ENCODE measurements around the gene OR6B1. TPM values are rescaled to one million over a fixed set of nuclear protein-coding genes. Genes with fewer than 3 reads are reported as not detected.

OR6B1 gene
- total and polyA plus RNA-seq, 2 of the 8 experiments (the other 6 are each of a cell fraction or from before 2014, with no cell fraction given), result not detected

GRCh38 chr7:144023171-144023827, 23.2 kb downstream of the OR6B1 start:
- ChIA-PET POLR2A (ENCODE audit: partially characterized antibody) (no interaction called here), CTCF (ENCODE audit: partially characterized antibody) (interaction anchor here (1.1 to 1.4 kb wide), 3 partner anchors 14 to 287 kb away, joined by 3 read pairs; no protein-coding TSS in a partner anchor)
- H3K27ac ChIP-seq (ENCODE audit: low read depth, low read length), result no peak overlapping the region
- no peak overlapping the region for H2BK5ac ChIP-seq (ENCODE audit: low read depth, low read length)
- H3K4ac ChIP-seq (replicated peaks; ENCODE audit: insufficient read length, low read depth, low read length), result no peak overlapping the region
- H2AFZ ChIP-seq (ENCODE audit: low read length), result no peak overlapping the region
- H2BK12ac ChIP-seq (ENCODE audit: low read depth, low read length), result no peak overlapping the region
- H2BK20ac ChIP-seq (ENCODE audit: low read length), result no peak overlapping the region
- FAIRE-seq, result no peak
- no peaks in the 10 kb centered on the region for H4K20me1 ChIP-seq (replicated peaks in 1 of 2; ENCODE audit: control insufficient read depth in 1 of 2, insufficient read depth in 2 of 2, low read length in 2 of 2)
- no peak overlapping the region for H3K18ac ChIP-seq (ENCODE audit: extremely low read depth, low read length)
- no peaks in the 10 kb centered on the region for H3K79me2 ChIP-seq (ENCODE audit: control insufficient read depth in 1 of 2, insufficient read depth in 2 of 2, low read length in 2 of 2)
- H3K9ac ChIP-seq (replicated peaks in 1 of 4; ENCODE audit: extremely low read depth in 1 of 4, low read depth in 3 of 4, low read length in 3 of 4), result no peak overlapping the region
- H3K23me2 ChIP-seq (ENCODE audit: low read depth, low read length), result no peaks in the 10 kb centered on the region
- no peak overlapping the region for H2BK120ac ChIP-seq (replicated peaks; ENCODE audit: low read depth, low read length)
- DNase-seq (ENCODE audit: low read depth in 1 of 2, low spot score in 2 of 2), result no peak
- no peak overlapping the region for H3K56ac ChIP-seq (replicated peaks; ENCODE audit: insufficient read length, low read depth, low read length)
- H2AK5ac ChIP-seq (ENCODE audit: low read depth, low read length), result no peak overlapping the region
- H3K79me1 ChIP-seq (ENCODE audit: low read depth, low read length), result no peaks in the 10 kb centered on the region
- no peak overlapping the region for H4K8ac ChIP-seq (ENCODE audit: extremely low read depth, insufficient read depth, low read length)
- no peak overlapping the region for H4K5ac ChIP-seq (ENCODE audit: insufficient read length, low read depth, low read length)
- no peak overlapping the region for H3K4me3 ChIP-seq (ENCODE audit: extremely low read depth in 1 of 4, insufficient read depth in 2 of 4, low read depth in 3 of 4, low read length in 4 of 4)
- H3K9me3 ChIP-seq (ENCODE audit: insufficient read depth in 2 of 2, low read depth in 1 of 2, low read length in 1 of 2), result no peaks in the 10 kb centered on the region
- 92% methylated on average over 4 of the region's 4 CpGs; no CpG with 5 or more reads in 1 of the 2 experiments for WGBS, 2 experiments (ENCODE audit: extremely low coverage in 1 of 2, insufficient coverage in 1 of 2, insufficient read length in 1 of 2, insufficient replicate concordance in 2 of 2, low coverage in 1 of 2, low lambda C conversion rate in 2 of 2, missing lambda C conversion rate in 1 of 2)
- H3K36me3 ChIP-seq (ENCODE audit: control insufficient read depth in 2 of 4, insufficient read depth in 4 of 4, low read length in 3 of 4), result no peaks in the 10 kb centered on the region
- no peak overlapping the region for H3K14ac ChIP-seq (ENCODE audit: insufficient read length)
- no peaks in the 10 kb centered on the region for H3K27me3 ChIP-seq (replicated peaks in 1 of 4; ENCODE audit: control insufficient read depth in 3 of 4, extremely low read depth in 1 of 4, insufficient read depth in 3 of 4, low read length in 3 of 4)
- no peaks in the 10 kb centered on the region; a peak in 1 of 7 replicates for H3K4me1 ChIP-seq (replicated peaks in 1 of 4; ENCODE audit: control insufficient read depth in 3 of 4, insufficient read depth in 4 of 4, low read length in 3 of 4)
- H3K4me2 ChIP-seq (ENCODE audit: insufficient read depth in 1 of 2, low read depth in 2 of 2, low read length in 2 of 2), result no peak overlapping the region
- no peak overlapping the region for H2BK15ac ChIP-seq (ENCODE audit: low read length)
- no peak overlapping the region for H4K91ac ChIP-seq (replicated peaks; ENCODE audit: insufficient read length, low read length)
- H3K23ac ChIP-seq (ENCODE audit: insufficient read length), result no peak overlapping the region
- no peak for TF ChIP-seq RNF2 (IDR thresholded peaks at IDR 0.05; ENCODE audit: borderline replicate concordance, low read depth, low read length, missing control alignments, poor library complexity, severe bottlenecking)
- TF ChIP-seq, protein P1, sequence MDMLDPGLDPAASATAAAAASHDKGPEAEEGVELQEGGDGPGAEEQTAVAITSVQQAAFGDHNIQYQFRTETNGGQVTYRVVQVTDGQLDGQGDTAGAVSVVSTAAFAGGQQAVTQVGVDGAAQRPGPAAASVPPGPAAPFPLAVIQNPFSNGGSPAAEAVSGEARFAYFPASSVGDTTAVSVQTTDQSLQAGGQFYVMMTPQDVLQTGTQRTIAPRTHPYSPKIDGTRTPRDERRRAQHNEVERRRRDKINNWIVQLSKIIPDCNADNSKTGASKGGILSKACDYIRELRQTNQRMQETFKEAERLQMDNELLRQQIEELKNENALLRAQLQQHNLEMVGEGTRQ (IDR thresholded peaks at IDR 0.05; ENCODE audit: low read length), result no peak
- TF ChIP-seq, protein P2, sequence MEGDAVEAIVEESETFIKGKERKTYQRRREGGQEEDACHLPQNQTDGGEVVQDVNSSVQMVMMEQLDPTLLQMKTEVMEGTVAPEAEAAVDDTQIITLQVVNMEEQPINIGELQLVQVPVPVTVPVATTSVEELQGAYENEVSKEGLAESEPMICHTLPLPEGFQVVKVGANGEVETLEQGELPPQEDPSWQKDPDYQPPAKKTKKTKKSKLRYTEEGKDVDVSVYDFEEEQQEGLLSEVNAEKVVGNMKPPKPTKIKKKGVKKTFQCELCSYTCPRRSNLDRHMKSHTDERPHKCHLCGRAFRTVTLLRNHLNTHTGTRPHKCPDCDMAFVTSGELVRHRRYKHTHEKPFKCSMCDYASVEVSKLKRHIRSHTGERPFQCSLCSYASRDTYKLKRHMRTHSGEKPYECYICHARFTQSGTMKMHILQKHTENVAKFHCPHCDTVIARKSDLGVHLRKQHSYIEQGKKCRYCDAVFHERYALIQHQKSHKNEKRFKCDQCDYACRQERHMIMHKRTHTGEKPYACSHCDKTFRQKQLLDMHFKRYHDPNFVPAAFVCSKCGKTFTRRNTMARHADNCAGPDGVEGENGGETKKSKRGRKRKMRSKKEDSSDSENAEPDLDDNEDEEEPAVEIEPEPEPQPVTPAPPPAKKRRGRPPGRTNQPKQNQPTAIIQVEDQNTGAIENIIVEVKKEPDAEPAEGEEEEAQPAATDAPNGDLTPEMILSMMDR (IDR thresholded peaks at IDR 0.05; ENCODE audit: control extremely low read depth in 1 of 3, insufficient read depth in 1 of 3, low read depth in 1 of 3, low read length in 3 of 3), result no peak
- TF ChIP-seq SIRT6 (IDR thresholded peaks at IDR 0.05; ENCODE audit: low read length), result no peak
- TF ChIP-seq E2F6 (IDR thresholded peaks at IDR 0.05), result no peak
- no peak for TF ChIP-seq SP2 (IDR thresholded peaks at IDR 0.05; ENCODE audit: low read length)
- TF ChIP-seq ATF3 (IDR thresholded peaks at IDR 0.05; ENCODE audit: insufficient read depth, low read depth, low read length), result no peak

All from H1 (cell line).